OCI-LY1 (cell line): ENCODE measurements around the gene CHAD.

Experiments used
- H2AFZ ChIP-seq: fragments of 200-600 bp; sonication (generic), shearing (Covaris generic); 2 replicates; pipeline ENCODE4 v1.6.0; 2014; ENCODE audit warnings: antibody characterized with exemption, mild to moderate bottlenecking, low read length
- H3F3A ChIP-seq: fragments of 200-600 bp; sonication (generic), shearing (Covaris generic); 2 replicates; pipeline ENCODE4 v1.6.0; 2014; ENCODE audit warnings: mild to moderate bottlenecking, antibody characterized with exemption, low read length, moderate library complexity; ENCODE audit not compliant: insufficient read depth
- H3K27ac ChIP-seq: fragments of 200-600 bp; sonication (generic); 2 replicates; pipeline ENCODE4 v1.5.1; 2014; ENCODE audit warnings: low read length, mixed run types, mild to moderate bottlenecking, low read depth; ENCODE audit not compliant: poor library complexity, severe bottlenecking
- H3K27me3 ChIP-seq: fragments of 200-600 bp; sonication (generic); 2 replicates; pipeline ENCODE4 v1.6.0; 2014; ENCODE audit warnings: antibody characterized with exemption, mild to moderate bottlenecking, low read length, moderate library complexity; ENCODE audit not compliant: insufficient read depth
- H3K36me3 ChIP-seq: fragments of 200-600 bp; sonication (generic); 2 replicates; pipeline ENCODE4 v1.6.1; 2014; ENCODE audit warnings: mild to moderate bottlenecking, antibody characterized with exemption, low read length, moderate library complexity, mixed read lengths; ENCODE audit not compliant: insufficient read depth
- H3K4me1 ChIP-seq: fragments of 200-600 bp; sonication (generic); 2 replicates; pipeline ENCODE4 v1.5.1; 2014; ENCODE audit warnings: mild to moderate bottlenecking, low read length, moderate library complexity; ENCODE audit not compliant: insufficient read depth, severe bottlenecking
- H3K4me2 ChIP-seq: fragments of 200-600 bp; sonication (generic), shearing (Covaris generic); 2 replicates; pipeline ENCODE4 v1.6.1; 2014; ENCODE audit warnings: low read length
- H3K4me3 ChIP-seq: fragments of 200-600 bp; sonication (generic); 2 replicates; pipeline ENCODE4 v1.5.1; 2014; ENCODE audit warnings: low read length, low read depth, mild to moderate bottlenecking, mixed read lengths; ENCODE audit not compliant: poor library complexity, severe bottlenecking
- H3K79me2 ChIP-seq: fragments of 200-600 bp; shearing (Covaris generic); 2 replicates; pipeline ENCODE4 v1.6.1; 2016; ENCODE audit warnings: mixed run types, low read length, mixed read lengths; ENCODE audit not compliant: insufficient read depth
- H3K9ac ChIP-seq: fragments of 200-600 bp; sonication (generic), shearing (Covaris generic); 2 replicates; pipeline ENCODE4 v1.6.1; 2014; ENCODE audit warnings: mild to moderate bottlenecking, low read length, mixed read lengths
- H3K9me2 ChIP-seq: fragments of 200-600 bp; sonication (generic), shearing (Covaris generic); 2 replicates; pipeline ENCODE4 v1.6.1; 2014; ENCODE audit warnings: low read depth, mild to moderate bottlenecking, low read length, mixed read lengths
- H3K9me3 ChIP-seq: fragments of 200-600 bp; shearing (Covaris generic); 2 replicates; pipeline ENCODE4 v1.6.1; 2014; ENCODE audit warnings: low read length, mixed read lengths
- H4K20me1 ChIP-seq: fragments of 200-600 bp; sonication (generic), shearing (Covaris generic); 2 replicates; pipeline ENCODE4 v1.6.0; 2016; ENCODE audit warnings: mild to moderate bottlenecking, low read length; ENCODE audit not compliant: insufficient read depth
- EZH2 ChIP-seq: fragments of 200-600 bp; sonication (generic), shearing (Covaris generic); IDR thresholded peaks from 2 replicates; pipeline ENCODE4 v1.8.0; 2017; ENCODE audit warnings: borderline replicate concordance, mixed run types, mild to moderate bottlenecking, antibody characterized with exemption, low read length, moderate library complexity, mixed read lengths
- TF ChIP-seq, protein P1 (sequence below): fragments of 200-600 bp; sonication (generic), shearing (Covaris generic); IDR thresholded peaks from 2 replicates; pipeline ENCODE4 v1.5.1; 2017; ENCODE audit warnings: mild to moderate bottlenecking, antibody characterized with exemption, low read length, moderate library complexity, mixed read lengths

CHAD gene

DNA sequence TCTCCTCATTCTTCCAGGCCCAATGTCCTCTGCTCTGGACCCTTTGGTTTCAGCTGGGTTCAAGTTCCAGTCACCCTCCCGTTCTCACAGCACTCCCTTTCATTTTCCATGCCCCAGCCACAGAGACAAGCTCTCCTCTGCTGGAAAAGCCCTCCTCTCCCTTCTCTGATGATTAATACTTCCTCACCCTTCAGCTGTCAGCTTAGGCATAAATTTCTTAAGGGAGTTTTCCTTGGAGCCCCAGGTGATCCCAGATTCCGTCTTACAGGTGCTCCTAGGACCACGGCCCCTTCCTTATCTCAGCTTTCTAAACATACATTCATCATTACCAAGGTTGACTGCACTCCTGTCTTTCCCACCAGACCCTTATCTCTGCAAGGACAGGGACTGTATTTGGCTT lies 10.4 kb downstream of the CHAD start:
- Histone ChIP-seq H3K27me3 (no peaks in the 10 kb centered on the region), H4K20me1 (no peaks in the 10 kb centered on the region), H3K36me3 (no peaks in the 10 kb centered on the region), H3K79me2 (no peaks in the 10 kb centered on the region), H3K4me3 (no peak overlapping the region), H3K9me3 (no peaks in the 10 kb centered on the region), H3K9me2 (no peaks in the 10 kb centered on the region), H2AFZ (no peak overlapping the region), H3K27ac (no peak overlapping the region), H3K4me2 (no peak overlapping the region), H3K9ac (no peak overlapping the region), H3K4me1 (no peaks in the 10 kb centered on the region), H3F3A (no peaks in the 10 kb centered on the region)
- TF ChIP-seq, protein P1, sequence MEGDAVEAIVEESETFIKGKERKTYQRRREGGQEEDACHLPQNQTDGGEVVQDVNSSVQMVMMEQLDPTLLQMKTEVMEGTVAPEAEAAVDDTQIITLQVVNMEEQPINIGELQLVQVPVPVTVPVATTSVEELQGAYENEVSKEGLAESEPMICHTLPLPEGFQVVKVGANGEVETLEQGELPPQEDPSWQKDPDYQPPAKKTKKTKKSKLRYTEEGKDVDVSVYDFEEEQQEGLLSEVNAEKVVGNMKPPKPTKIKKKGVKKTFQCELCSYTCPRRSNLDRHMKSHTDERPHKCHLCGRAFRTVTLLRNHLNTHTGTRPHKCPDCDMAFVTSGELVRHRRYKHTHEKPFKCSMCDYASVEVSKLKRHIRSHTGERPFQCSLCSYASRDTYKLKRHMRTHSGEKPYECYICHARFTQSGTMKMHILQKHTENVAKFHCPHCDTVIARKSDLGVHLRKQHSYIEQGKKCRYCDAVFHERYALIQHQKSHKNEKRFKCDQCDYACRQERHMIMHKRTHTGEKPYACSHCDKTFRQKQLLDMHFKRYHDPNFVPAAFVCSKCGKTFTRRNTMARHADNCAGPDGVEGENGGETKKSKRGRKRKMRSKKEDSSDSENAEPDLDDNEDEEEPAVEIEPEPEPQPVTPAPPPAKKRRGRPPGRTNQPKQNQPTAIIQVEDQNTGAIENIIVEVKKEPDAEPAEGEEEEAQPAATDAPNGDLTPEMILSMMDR = no peak
- no peak for TF ChIP-seq EZH2

DNA sequence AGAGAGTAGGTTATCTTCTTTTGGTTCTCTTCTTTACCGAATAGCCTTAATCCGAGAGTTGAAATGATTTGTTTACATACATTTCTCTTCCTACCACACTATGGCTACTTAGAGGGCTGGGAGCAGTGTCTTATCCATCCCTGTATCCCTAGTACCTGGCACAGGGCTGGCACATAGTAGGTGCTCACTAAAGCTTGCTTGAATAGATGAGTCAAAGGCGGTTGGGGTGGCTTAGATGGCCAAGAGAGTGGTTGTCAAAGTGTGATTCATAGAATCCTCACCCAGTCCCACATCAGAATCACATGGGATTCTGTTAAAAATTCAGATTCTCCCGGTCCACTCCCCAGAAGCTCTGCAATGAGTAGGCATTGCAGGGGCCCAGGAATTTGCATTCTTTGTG lies 11.1 kb downstream of the CHAD start:
- no peaks in the 10 kb centered on the region for H3K9me3 ChIP-seq
- H2AFZ ChIP-seq = no peak overlapping the region
- H3K36me3 ChIP-seq = no peaks in the 10 kb centered on the region
- H4K20me1 ChIP-seq = no peaks in the 10 kb centered on the region
- TF ChIP-seq, protein P1 = no peak
- no peak for TF ChIP-seq EZH2
- no peaks in the 10 kb centered on the region for H3K9me2 ChIP-seq
- no peaks in the 10 kb centered on the region for H3K27me3 ChIP-seq
- H3K79me2 ChIP-seq = no peaks in the 10 kb centered on the region
- no peak overlapping the region for H3K27ac ChIP-seq
- H3K4me1 ChIP-seq = no peaks in the 10 kb centered on the region
- no peak overlapping the region for H3K4me3 ChIP-seq
- H3F3A ChIP-seq = no peaks in the 10 kb centered on the region
- no peak overlapping the region for H3K4me2 ChIP-seq
- no peak overlapping the region for H3K9ac ChIP-seq

GRCh38 chr17:50453901-50454300 lies 14.8 kb downstream of the CHAD start:
- no peaks in the 10 kb centered on the region for H3K4me1 ChIP-seq
- H3K4me3 ChIP-seq = no peak overlapping the region
- H3K27ac ChIP-seq = no peak overlapping the region
- H3K9me2 ChIP-seq = no peaks in the 10 kb centered on the region
- TF ChIP-seq, protein P1 = no peak
- no peak for TF ChIP-seq EZH2
- no peak overlapping the region for H2AFZ ChIP-seq
- H3F3A ChIP-seq = no peaks in the 10 kb centered on the region
- H3K9me3 ChIP-seq = no peaks in the 10 kb centered on the region
- H3K9ac ChIP-seq = no peak overlapping the region
- H3K79me2 ChIP-seq = no peaks in the 10 kb centered on the region
- H3K4me2 ChIP-seq = no peak overlapping the region
- no peaks in the 10 kb centered on the region for H3K27me3 ChIP-seq
- no peaks in the 10 kb centered on the region for H4K20me1 ChIP-seq
- no peaks in the 10 kb centered on the region for H3K36me3 ChIP-seq
